Esophagus squamous epithelium (tissue), 5 donors: ENCODE data around the gene ZSWIM5. TPM values are rescaled to one million over a fixed set of nuclear protein-coding genes. Genes with fewer than 3 reads are reported as not detected.
"Not testable (repeated sequence)": the region's sequence is repeated elsewhere in the genome, so short reads cannot be mapped to it uniquely, and the experiment has no call there.

Experiments
- DNase-seq: peaks from one replicate; lab custom pipeline; 2025; lab: John Stamatoyannopoulos, UW
- H3K27ac ChIP-seq, 4 donors: fragments of 200-600 bp; sonication (generic); one replicate each; pipeline ENCODE4 v1.5.1; 2016 to 2019; ENCODE audit warnings: mild to moderate bottlenecking in 1 of 4
- H3K27me3 ChIP-seq, 4 donors: fragments of 200-600 bp; sonication (generic); 1 replicate in 3 of 4; 2 replicates in 1 of 4; pipeline versions ENCODE4 v1.5.1 to v1.6.0; 2017 to 2021; ENCODE audit warnings: antibody characterized with exemption in 1 of 4
- H3K36me3 ChIP-seq, 3 donors: fragments of 200-600 bp; sonication (generic); one replicate each; pipeline ENCODE4 v1.5.1; 2016 to 2019
- H3K4me1 ChIP-seq, 3 donors: fragments of 200-600 bp; sonication (generic); one replicate each; pipeline ENCODE4 v1.5.1; 2017 to 2019
- H3K4me3 ChIP-seq, 4 donors: fragments of 200-600 bp; sonication (generic); 1 replicate in 3 of 4; 2 replicates in 1 of 4; pipeline ENCODE4 v1.5.1; 2016 to 2019; ENCODE audit warnings: mild to moderate bottlenecking in 2 of 4, moderate library complexity in 1 of 4
- H3K9me3 ChIP-seq, 3 donors: fragments of 200-600 bp; sonication (generic); one replicate each; pipeline ENCODE4 v1.5.1; 2016 to 2019
- POLR2A ChIP-seq, 4 donors: fragments of 450-650 bp; IDR thresholded peaks; one replicate each; pipeline ENCODE4 v1.6.1; 2017; ENCODE audit warnings: antibody characterized with exemption in 4 of 4, mild to moderate bottlenecking in 4 of 4, moderate library complexity in 3 of 4
- WGBS, 2 donors: methylation state at CpG; one replicate each; pipeline ENCODE4 v1.1.5; 2018; 5-methylcytosine and 5-hydroxymethylcytosine counted together
- intact Hi-C: fragments of 100-400 bp; cut with DNase I; formaldehyde crosslinking; loops from one replicate; pipeline ENCODE4 v1.15.0; 2022
- total RNA-seq, 4 donors: library from RNA; depleted of rRNA; stranded (reverse); fragments of >200 nt; gene quantifications; one replicate each; pipeline ENCODE4 v1.1.0, GENCODE V29; 2016
- TF ChIP-seq, protein P1 (sequence below), 6 experiments: fragments of 450-650 bp in 4 of 6; fragments of 200-600 bp in 2 of 6; sonication (generic) in 2 of 6; IDR thresholded peaks; one replicate each; pipeline ENCODE4 v1.5.1; 2016 to 2019; ENCODE audit warnings: antibody characterized with exemption in 6 of 6, mild to moderate bottlenecking in 4 of 6, moderate library complexity in 4 of 6
- donor health status: DM: yes; HTN: yes; CAD: no.

ZSWIM5 gene
- total RNA-seq, 4 donors from 2014 or later, result 0.66 to 2.7 (median 1.6) TPM

DNA sequence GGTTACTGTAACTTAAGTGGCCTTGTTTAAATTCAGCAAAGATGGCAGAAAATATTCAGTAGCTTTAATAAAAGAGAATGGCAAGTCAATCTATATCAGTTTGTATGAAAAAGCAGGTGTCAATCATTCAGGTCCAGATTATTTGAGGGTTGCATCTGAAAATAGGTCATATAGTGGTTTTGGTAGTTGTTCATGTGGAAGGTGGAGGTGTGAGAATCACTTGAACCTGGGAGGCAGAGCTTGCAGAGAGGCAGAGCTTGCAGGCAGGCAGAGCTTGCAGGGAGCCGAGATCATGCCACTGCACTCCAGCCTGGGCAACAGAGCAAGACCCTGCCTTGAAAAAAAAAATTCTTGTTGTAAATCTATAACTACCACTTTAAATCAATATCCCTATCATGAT is 88.6 kb downstream of the ZSWIM5 start:
- TF ChIP-seq POLR2A (IDR thresholded peaks at IDR 0.05), result no peak
- TF ChIP-seq, protein P1, sequence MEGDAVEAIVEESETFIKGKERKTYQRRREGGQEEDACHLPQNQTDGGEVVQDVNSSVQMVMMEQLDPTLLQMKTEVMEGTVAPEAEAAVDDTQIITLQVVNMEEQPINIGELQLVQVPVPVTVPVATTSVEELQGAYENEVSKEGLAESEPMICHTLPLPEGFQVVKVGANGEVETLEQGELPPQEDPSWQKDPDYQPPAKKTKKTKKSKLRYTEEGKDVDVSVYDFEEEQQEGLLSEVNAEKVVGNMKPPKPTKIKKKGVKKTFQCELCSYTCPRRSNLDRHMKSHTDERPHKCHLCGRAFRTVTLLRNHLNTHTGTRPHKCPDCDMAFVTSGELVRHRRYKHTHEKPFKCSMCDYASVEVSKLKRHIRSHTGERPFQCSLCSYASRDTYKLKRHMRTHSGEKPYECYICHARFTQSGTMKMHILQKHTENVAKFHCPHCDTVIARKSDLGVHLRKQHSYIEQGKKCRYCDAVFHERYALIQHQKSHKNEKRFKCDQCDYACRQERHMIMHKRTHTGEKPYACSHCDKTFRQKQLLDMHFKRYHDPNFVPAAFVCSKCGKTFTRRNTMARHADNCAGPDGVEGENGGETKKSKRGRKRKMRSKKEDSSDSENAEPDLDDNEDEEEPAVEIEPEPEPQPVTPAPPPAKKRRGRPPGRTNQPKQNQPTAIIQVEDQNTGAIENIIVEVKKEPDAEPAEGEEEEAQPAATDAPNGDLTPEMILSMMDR (IDR thresholded peaks at IDR 0.05), result no peak
- H3K27ac ChIP-seq, result no peak overlapping the region
- no peaks in the 10 kb centered on the region for H3K36me3 ChIP-seq
- no peaks in the 10 kb centered on the region for H3K9me3 ChIP-seq
- 79 to 94% methylated on average over 1 of the region's 1 CpG for WGBS, 2 donors
- DNase-seq, result no peak
- intact Hi-C loops, result no loop called here
- no peak overlapping the region for H3K4me3 ChIP-seq
- H3K27me3 ChIP-seq, result no peaks in the 10 kb centered on the region
- H3K4me1 ChIP-seq, result no peaks in the 10 kb centered on the region

DNA sequence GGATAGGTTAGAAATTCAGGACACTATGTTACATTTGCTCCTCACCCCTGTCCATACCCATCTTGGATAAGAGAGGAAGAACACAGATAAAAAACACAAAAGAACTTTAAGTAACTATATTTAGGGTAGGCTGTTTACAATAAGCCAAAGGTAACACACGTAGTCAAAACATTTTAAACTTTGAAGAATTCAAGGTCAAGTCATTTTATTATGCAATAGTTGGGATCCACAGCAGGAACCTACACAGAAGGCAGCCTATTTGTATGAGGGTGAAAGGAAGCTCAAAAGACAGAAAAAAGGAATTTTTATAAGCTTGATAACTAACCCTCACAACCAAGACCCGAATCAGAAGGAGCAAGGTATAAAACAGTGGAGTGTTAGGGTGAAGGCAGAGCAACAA is 89.6 kb downstream of the ZSWIM5 start:
- H3K36me3 ChIP-seq, result no peaks in the 10 kb centered on the region
- intact Hi-C loops, result no loop called here

DNA sequence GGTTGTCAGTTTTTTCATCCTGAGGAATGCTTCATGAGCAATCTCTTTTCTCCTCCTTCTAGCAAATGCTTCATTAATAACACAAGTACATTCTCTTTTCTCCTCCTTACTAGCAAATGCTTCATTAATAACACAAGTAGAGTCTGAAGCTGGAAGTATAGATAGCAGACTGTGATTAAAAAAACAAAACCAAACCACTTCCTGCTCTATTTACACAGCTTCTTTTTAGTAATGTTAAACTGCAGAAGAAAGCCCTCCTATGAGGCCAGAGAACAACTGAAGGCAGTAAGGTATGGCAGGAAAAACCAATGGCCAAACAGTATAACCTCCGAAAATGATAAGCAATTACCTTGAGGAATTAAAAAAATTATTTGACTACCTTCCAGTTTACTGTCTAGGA is 90.1 kb downstream of the ZSWIM5 start:
- Histone ChIP-seq H3K9me3 (no peaks in the 10 kb centered on the region), H3K27me3 (no peaks in the 10 kb centered on the region), H3K4me1 (no peaks in the 10 kb centered on the region), H3K4me3 (no peak overlapping the region), H3K36me3 (no peaks in the 10 kb centered on the region), H3K27ac (no peak overlapping the region)
- 52 to 79% methylated on average over 1 of the region's 1 CpG for WGBS, 2 donors
- TF ChIP-seq POLR2A (IDR thresholded peaks at IDR 0.05), result no peak
- TF ChIP-seq, protein P1 (IDR thresholded peaks at IDR 0.05), result no peak
- intact Hi-C loops, result no loop called here
- DNase-seq, result no peak

More for the DNA sequence above, 89.6 kb downstream of the ZSWIM5 start:
- TF ChIP-seq, protein P1 (IDR thresholded peaks at IDR 0.05), result no peak
- TF ChIP-seq POLR2A (IDR thresholded peaks at IDR 0.05), result no peak
- Histone ChIP-seq H3K4me3 (no peak overlapping the region), H3K4me1 (no peaks in the 10 kb centered on the region), H3K9me3 (no peaks in the 10 kb centered on the region), H3K27me3 (no peaks in the 10 kb centered on the region), H3K27ac (no peak overlapping the region)
- no peak for DNase-seq
- 59 to 74% methylated on average over 2 of the region's 2 CpGs for WGBS, 2 donors

DNA sequence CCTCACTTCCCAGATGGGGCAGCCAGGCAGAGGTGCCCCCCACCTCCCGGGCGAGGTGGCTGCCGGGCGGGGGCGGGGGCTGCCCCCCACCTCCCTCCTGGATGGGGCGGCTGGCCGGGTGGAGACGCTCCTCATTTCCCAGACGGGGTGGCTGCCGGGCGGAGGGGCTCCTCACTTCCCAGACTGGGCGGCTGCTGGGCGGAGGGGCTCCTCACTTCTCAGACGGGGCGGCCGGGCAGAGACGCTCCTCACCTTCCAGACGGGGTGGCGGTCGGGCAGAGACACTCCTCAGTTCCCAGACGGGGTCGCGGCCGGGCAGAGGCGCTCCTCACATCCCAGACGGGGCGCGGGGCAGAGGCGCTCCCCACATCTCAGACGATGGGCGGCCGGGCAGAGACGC is 91.2 kb downstream of the ZSWIM5 start:
- no CpG with 5 or more reads among the region's 33 CpGs for WGBS, 2 donors
- H3K9me3 ChIP-seq, H3K27me3 ChIP-seq, intact Hi-C loops, H3K36me3 ChIP-seq, H3K4me1 ChIP-seq, H3K27ac ChIP-seq, H3K4me3 ChIP-seq, DNase-seq: not testable (repeated sequence)

DNA sequence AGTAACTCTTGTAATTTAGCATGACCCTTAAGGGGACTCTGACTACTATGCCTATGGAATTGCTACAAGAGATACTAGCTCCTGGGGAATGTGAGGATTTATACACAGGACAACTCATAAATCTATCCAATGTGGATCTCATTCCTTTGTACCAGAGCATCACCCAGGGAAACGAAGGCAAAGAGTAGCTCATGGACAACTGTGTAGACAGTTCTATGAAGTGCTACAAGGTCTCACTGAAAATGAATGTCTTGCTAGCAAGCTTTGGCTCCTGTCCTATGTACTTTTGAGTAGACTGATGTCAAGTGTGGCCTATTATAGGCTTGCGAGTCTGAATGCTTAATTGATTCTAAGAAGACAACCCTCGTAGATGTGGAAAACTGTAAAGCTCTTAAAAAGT is 93.7 kb downstream of the ZSWIM5 start:
- intact Hi-C loops, result no loop called here
- H3K27ac ChIP-seq, result no peak overlapping the region
- H3K4me1 ChIP-seq, result no peaks in the 10 kb centered on the region
- no peaks in the 10 kb centered on the region for H3K27me3 ChIP-seq
- whole genome bisulfite sequencing, 2 donors, result 85 to 92% methylated on average over 3 of the region's 3 CpGs
- no peak overlapping the region for H3K4me3 ChIP-seq
- no peaks in the 10 kb centered on the region for H3K36me3 ChIP-seq
- no peaks in the 10 kb centered on the region for H3K9me3 ChIP-seq
- DNase-seq, result no peak
- TF ChIP-seq POLR2A (IDR thresholded peaks at IDR 0.05), result no peak
- TF ChIP-seq, protein P1 (IDR thresholded peaks at IDR 0.05), result no peak

DNA sequence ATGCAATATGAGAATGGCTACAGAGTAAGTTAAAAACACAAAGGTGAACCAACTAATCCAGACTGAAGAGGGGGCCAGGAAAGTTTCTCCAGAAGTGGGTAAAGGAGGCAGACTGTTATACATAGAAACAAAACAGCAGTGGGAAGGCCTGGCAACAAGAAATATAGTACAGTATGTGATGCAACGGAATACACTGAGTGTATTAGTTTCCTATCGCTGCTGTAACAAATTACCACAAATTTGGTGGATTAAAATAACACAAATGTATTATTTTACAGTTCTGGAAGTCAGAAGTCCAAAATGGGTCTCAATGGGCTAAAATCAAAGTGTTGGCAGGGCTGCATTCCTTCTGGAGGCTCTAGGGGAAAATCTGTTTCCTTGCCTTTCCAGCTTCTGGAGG is 95.2 kb downstream of the ZSWIM5 start:
- TF ChIP-seq POLR2A (IDR thresholded peaks at IDR 0.05), result no peak
- TF ChIP-seq, protein P1 (IDR thresholded peaks at IDR 0.05), result no peak
- H3K4me1 ChIP-seq, result no peaks in the 10 kb centered on the region
- no peaks in the 10 kb centered on the region for H3K27me3 ChIP-seq
- 81 to 93% methylated on average over 2 of the region's 2 CpGs for WGBS, 2 donors
- H3K36me3 ChIP-seq, result no peaks in the 10 kb centered on the region
- no peak overlapping the region for H3K27ac ChIP-seq
- H3K4me3 ChIP-seq, result no peak overlapping the region
- no peaks in the 10 kb centered on the region for H3K9me3 ChIP-seq
- DNase-seq, result no peak
- intact Hi-C loops, result no loop called here
